GM23338 (cell line): ENCODE results near the gene MED12L. TPM values are rescaled to one million over a fixed set of nuclear protein-coding genes. Genes with fewer than 3 reads are reported as not detected.

Experiments used
- ATAC-seq: fragments of 200-7000 bp; cut with Tn5 transposase; 3 replicates; pipeline ENCODE4 v1.9.1; 2020
- DNase-seq: peaks from one replicate; pipeline ENCODE4 v3.0.0-alpha.2; 2015; ENCODE audit warnings: low spot score
- H2AFZ ChIP-seq: fragments of 200-600 bp; sonication (generic); 2 replicates; pipeline ENCODE4 v1.8.0; 2016; ENCODE audit warnings: antibody characterized with exemption, mild to moderate bottlenecking, moderate library complexity
- H3F3A ChIP-seq: fragments of 200-600 bp; sonication (generic); replicated peaks from 2 replicates; pipeline ENCODE4 v1.8.0; 2017; ENCODE audit warnings: antibody characterized with exemption, mixed run types, low read depth
- H3K27ac ChIP-seq: fragments of 200-600 bp; sonication (generic); 2 replicates; pipeline ENCODE4 v1.6.1; 2016; ENCODE audit warnings: low read depth
- H3K27me3 ChIP-seq: fragments of 200-600 bp; sonication (generic); 2 replicates; pipeline ENCODE4 v1.8.0; 2016; ENCODE audit warnings: mild to moderate bottlenecking, mixed run types, moderate library complexity; ENCODE audit not compliant: insufficient read depth
- H3K36me3 ChIP-seq: fragments of 200-600 bp; sonication (generic); 2 replicates; pipeline ENCODE4 v1.8.0; 2016; ENCODE audit warnings: mild to moderate bottlenecking; ENCODE audit not compliant: insufficient read depth
- H3K4me1 ChIP-seq: fragments of 200-600 bp; sonication (generic); 2 replicates; pipeline ENCODE4 v1.8.0; 2016; ENCODE audit warnings: mild to moderate bottlenecking, moderate library complexity; ENCODE audit not compliant: insufficient read depth
- H3K4me2 ChIP-seq: fragments of 200-600 bp; sonication (generic); 2 replicates; pipeline ENCODE4 v1.7.1; 2017; ENCODE audit warnings: mixed run types
- H3K4me3 ChIP-seq: fragments of 200-600 bp; sonication (generic); 2 replicates; pipeline ENCODE4 v1.6.1; 2016; ENCODE audit warnings: mixed run types
- H3K79me2 ChIP-seq: fragments of 200-600 bp; sonication (generic); replicated peaks from 2 replicates; pipeline ENCODE4 v1.8.0; 2017; ENCODE audit warnings: mild to moderate bottlenecking; ENCODE audit not compliant: insufficient read depth
- H3K9me2 ChIP-seq: fragments of 200-600 bp; sonication (generic); 2 replicates; pipeline ENCODE4 v1.8.0; 2017; ENCODE audit not compliant: insufficient read depth
- H4K20me1 ChIP-seq: fragments of 200-600 bp; sonication (generic); replicated peaks from 2 replicates; pipeline ENCODE4 v1.8.0; 2017; ENCODE audit warnings: mild to moderate bottlenecking; ENCODE audit not compliant: insufficient read depth
- H3K27ac Mint-ChIP-seq: 2 replicates; pipeline ENCODE4 v1.8.0; 2020; ENCODE audit warnings: inconsistent platforms, mild to moderate bottlenecking, moderate library complexity, mixed read lengths
- H3K27me3 Mint-ChIP-seq: 3 replicates; pipeline ENCODE4 v1.8.0; 2022; ENCODE audit warnings: low read depth, mild to moderate bottlenecking, moderate library complexity, mixed read lengths, inconsistent platforms; ENCODE audit not compliant: insufficient read depth, poor library complexity
- H3K36me3 Mint-ChIP-seq: 3 replicates; pipeline ENCODE4 v1.8.0; 2021; ENCODE audit warnings: low read depth, mild to moderate bottlenecking, inconsistent platforms, moderate library complexity, mixed read lengths
- H3K4me1 Mint-ChIP-seq: 3 replicates; pipeline ENCODE4 v1.8.0; 2020; ENCODE audit warnings: mild to moderate bottlenecking, inconsistent platforms, mixed read lengths
- H3K4me3 Mint-ChIP-seq: 3 replicates; pipeline ENCODE4 v1.8.0; 2021; ENCODE audit warnings: moderate library complexity, mild to moderate bottlenecking, inconsistent platforms, mixed read lengths
- H3K9me3 Mint-ChIP-seq: 3 replicates; pipeline ENCODE4 v1.8.0; 2020; ENCODE audit warnings: moderate library complexity, mild to moderate bottlenecking, inconsistent platforms, mixed read lengths
- CTCF ChIP-seq, 2 experiments: fragments of 200-600 bp in 1 of 2; sonication (generic) in 1 of 2; conservative IDR thresholded peaks; 2 replicates each; pipeline versions ENCODE4 v1.5.1 to v1.6.1; 2016 to 2017; ENCODE audit warnings: antibody characterized with exemption in 2 of 2, low read depth in 2 of 2, mild to moderate bottlenecking in 2 of 2, moderate library complexity in 1 of 2
- JUNB ChIP-seq: IDR thresholded peaks from one replicate; pipeline ENCODE4 v1.6.1; 2016; ENCODE audit warnings: antibody characterized with exemption; ENCODE audit not compliant: unreplicated experiment
- REST ChIP-seq: IDR thresholded peaks from one replicate; pipeline ENCODE4 v1.6.1; 2018; ENCODE audit warnings: antibody characterized with exemption; ENCODE audit not compliant: unreplicated experiment
- ZNF114 ChIP-seq: fragments of 250-450 bp; sonication (Bioruptor Pico); IDR thresholded peaks from 2 replicates; pipeline ENCODE4 v1.5.0; 2020; ENCODE audit warnings: mild to moderate bottlenecking, moderate library complexity
- polyA plus RNA-seq: library from polyadenylated mRNA; unstranded; fragments of >200 nt; fragmentation: Nextera tagmentation; extraction: Ambion mirVana; gene quantifications from 2 replicates; pipeline ENCODE4 v1.2.1, GENCODE V29; 2016
- total RNA-seq: library from RNA; depleted of rRNA; stranded (reverse); fragments of >200 nt; shearing (Covaris generic); gene quantifications from 2 replicates; pipeline ENCODE4 v1.2.3, GENCODE V29; 2014

Gene MED12L
- total and polyA plus RNA-seq, 2 experiments from 2014 or later = 5.7 to 25.0 TPM

GRCh38 chr3:151117047-151117446 is 31.6 kb downstream of the MED12L start:
- ATAC-seq (no peak), DNase-seq (no peak)
- H3K4me3 Mint-ChIP-seq = no peak overlapping the region
- Histone ChIP-seq H3K4me2 (no peak overlapping the region), H3K27ac (no peak overlapping the region), H3K4me3 (no peak overlapping the region), H3F3A (no peaks in the 10 kb centered on the region), H3K27me3 (no peaks in the 10 kb centered on the region), H2AFZ (no peak overlapping the region), H3K4me1 (peaks cover 5% of the 10 kb centered on the region; the same call in 1 of the 2 replicates), H3K79me2 (peaks cover 37% of the 10 kb centered on the region), H4K20me1 (no peaks in the 10 kb centered on the region), H3K9me2 (no peaks in the 10 kb centered on the region), H3K36me3 (no peaks in the 10 kb centered on the region; the same call in 1 of the 2 replicates)
- H3K27ac Mint-ChIP-seq = no peak overlapping the region
- H3K4me1 Mint-ChIP-seq = peaks cover 10% of the 10 kb centered on the region
- H3K36me3 Mint-ChIP-seq = peaks cover 14% of the 10 kb centered on the region; the same call in 2 of the 3 replicates
- no peaks in the 10 kb centered on the region for H3K9me3 Mint-ChIP-seq
- peaks cover 6% of the 10 kb centered on the region for H3K27me3 Mint-ChIP-seq
- TF ChIP-seq CTCF (conservative IDR thresholded peaks at IDR 0.05; ENCODE audit: low read depth in 2 of 2) (peak; percentile 25 to 47), JUNB (no peak)

GRCh38 chr3:151119188-151119587 is 33.7 kb downstream of the MED12L start:
- Histone ChIP-seq H3K4me1 (no peaks in the 10 kb centered on the region), H3K4me3 (no peak overlapping the region), H3K4me2 (no peak overlapping the region), H3K36me3 (peaks cover 2% of the 10 kb centered on the region; the same call in 1 of the 2 replicates), H2AFZ (no peak overlapping the region), H3F3A (no peaks in the 10 kb centered on the region), H3K9me2 (no peaks in the 10 kb centered on the region), H3K27me3 (no peaks in the 10 kb centered on the region), H3K27ac (no peak overlapping the region), H4K20me1 (no peaks in the 10 kb centered on the region), H3K79me2 (peaks cover 16% of the 10 kb centered on the region)
- no peaks in the 10 kb centered on the region for H3K4me1 Mint-ChIP-seq
- DNase-seq = no peak
- no peaks in the 10 kb centered on the region for H3K9me3 Mint-ChIP-seq
- no peak for ATAC-seq
- H3K4me3 Mint-ChIP-seq = no peak overlapping the region
- no peak overlapping the region for H3K27ac Mint-ChIP-seq
- no peak for TF ChIP-seq CTCF (conservative IDR thresholded peaks at IDR 0.05; ENCODE audit: low read depth in 2 of 2)
- TF ChIP-seq REST = no peak
- TF ChIP-seq ZNF114 (CRISPR knock-in tag) = no peak
- peaks cover 14% of the 10 kb centered on the region; the same call in 2 of the 3 replicates for H3K36me3 Mint-ChIP-seq
- peaks cover 4% of the 10 kb centered on the region for H3K27me3 Mint-ChIP-seq
